RWPE2 (cell line): ENCODE measurements around the gene EBNA1BP2.

ENCODE experiments used
- ATAC-seq: fragments of 200-7000 bp; cut with Tn5 transposase; 3 replicates; pipeline ENCODE4 v1.9.1; 2021; ENCODE audit warnings: low read depth
- DNase-seq: peaks from one replicate; pipeline ENCODE4 v3.0.0-alpha.2; 2020; ENCODE audit warnings: low spot score
- H3K27ac ChIP-seq: fragments of 450-650 bp; 2 replicates; pipeline ENCODE4 v1.5.1; 2017; ENCODE audit warnings: mild to moderate bottlenecking; ENCODE audit not compliant: poor library complexity, severe bottlenecking
- H3K27me3 ChIP-seq: fragments of 250-450 bp; sonication (Bioruptor Pico); 2 replicates; pipeline ENCODE4 v1.5.1; 2021; ENCODE audit warnings: mild to moderate bottlenecking, moderate library complexity; ENCODE audit not compliant: insufficient read depth, poor library complexity, severe bottlenecking
- H3K36me3 ChIP-seq: fragments of 250-450 bp; sonication (Bioruptor Pico); 2 replicates; pipeline ENCODE4 v1.5.1; 2020; ENCODE audit warnings: low read depth, mild to moderate bottlenecking, moderate library complexity
- H3K4me1 ChIP-seq: fragments of 250-450 bp; sonication (Bioruptor Pico); 2 replicates; pipeline ENCODE4 v1.5.1; 2021; ENCODE audit warnings: mild to moderate bottlenecking, moderate library complexity; ENCODE audit not compliant: insufficient read depth, poor library complexity, severe bottlenecking
- H3K4me3 ChIP-seq: fragments of 250-450 bp; sonication (Bioruptor Pico); 2 replicates; pipeline ENCODE4 v1.5.1; 2021; ENCODE audit warnings: mild to moderate bottlenecking, moderate library complexity; ENCODE audit not compliant: severe bottlenecking
- H3K9me3 ChIP-seq: fragments of 250-450 bp; sonication (Bioruptor Pico); 2 replicates; pipeline ENCODE4 v1.5.1; 2021; ENCODE audit warnings: mild to moderate bottlenecking, moderate library complexity; ENCODE audit not compliant: severe bottlenecking
- TF ChIP-seq, protein P1 (sequence below): fragments of 450-650 bp; IDR thresholded peaks from one replicate; pipeline ENCODE4 v1.5.1; 2017; ENCODE audit warnings: mild to moderate bottlenecking, moderate library complexity; ENCODE audit not compliant: poor library complexity, severe bottlenecking

Gene EBNA1BP2

DNA sequence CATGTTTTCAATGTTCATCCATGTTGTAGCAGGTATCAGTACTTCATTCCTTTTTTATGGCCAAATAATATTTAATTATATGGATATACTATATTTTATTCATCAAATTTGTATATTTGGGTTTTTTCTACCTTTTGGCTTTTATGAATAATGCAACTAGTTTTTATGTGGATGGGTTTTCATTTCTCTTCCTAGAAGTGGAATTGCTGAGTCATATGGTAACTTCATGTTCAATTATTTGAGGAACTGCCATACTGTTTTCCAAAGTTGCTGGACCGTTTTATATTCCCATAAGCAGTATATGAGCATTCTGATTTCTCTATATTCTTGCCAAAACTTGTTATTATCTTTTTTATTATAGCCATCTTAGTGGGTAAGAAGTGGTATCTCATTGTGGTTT is 16.0 kb upstream of the EBNA1BP2 start:
- H3K9me3 ChIP-seq = no peaks in the 10 kb centered on the region
- no peaks in the 10 kb centered on the region for H3K36me3 ChIP-seq
- H3K27me3 ChIP-seq = no peaks in the 10 kb centered on the region
- TF ChIP-seq, protein P1, sequence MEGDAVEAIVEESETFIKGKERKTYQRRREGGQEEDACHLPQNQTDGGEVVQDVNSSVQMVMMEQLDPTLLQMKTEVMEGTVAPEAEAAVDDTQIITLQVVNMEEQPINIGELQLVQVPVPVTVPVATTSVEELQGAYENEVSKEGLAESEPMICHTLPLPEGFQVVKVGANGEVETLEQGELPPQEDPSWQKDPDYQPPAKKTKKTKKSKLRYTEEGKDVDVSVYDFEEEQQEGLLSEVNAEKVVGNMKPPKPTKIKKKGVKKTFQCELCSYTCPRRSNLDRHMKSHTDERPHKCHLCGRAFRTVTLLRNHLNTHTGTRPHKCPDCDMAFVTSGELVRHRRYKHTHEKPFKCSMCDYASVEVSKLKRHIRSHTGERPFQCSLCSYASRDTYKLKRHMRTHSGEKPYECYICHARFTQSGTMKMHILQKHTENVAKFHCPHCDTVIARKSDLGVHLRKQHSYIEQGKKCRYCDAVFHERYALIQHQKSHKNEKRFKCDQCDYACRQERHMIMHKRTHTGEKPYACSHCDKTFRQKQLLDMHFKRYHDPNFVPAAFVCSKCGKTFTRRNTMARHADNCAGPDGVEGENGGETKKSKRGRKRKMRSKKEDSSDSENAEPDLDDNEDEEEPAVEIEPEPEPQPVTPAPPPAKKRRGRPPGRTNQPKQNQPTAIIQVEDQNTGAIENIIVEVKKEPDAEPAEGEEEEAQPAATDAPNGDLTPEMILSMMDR = no peak
- no peak for ATAC-seq
- no peak overlapping the region for H3K4me3 ChIP-seq
- no peaks in the 10 kb centered on the region for H3K4me1 ChIP-seq
- no peak for DNase-seq
- no peak overlapping the region for H3K27ac ChIP-seq

DNA sequence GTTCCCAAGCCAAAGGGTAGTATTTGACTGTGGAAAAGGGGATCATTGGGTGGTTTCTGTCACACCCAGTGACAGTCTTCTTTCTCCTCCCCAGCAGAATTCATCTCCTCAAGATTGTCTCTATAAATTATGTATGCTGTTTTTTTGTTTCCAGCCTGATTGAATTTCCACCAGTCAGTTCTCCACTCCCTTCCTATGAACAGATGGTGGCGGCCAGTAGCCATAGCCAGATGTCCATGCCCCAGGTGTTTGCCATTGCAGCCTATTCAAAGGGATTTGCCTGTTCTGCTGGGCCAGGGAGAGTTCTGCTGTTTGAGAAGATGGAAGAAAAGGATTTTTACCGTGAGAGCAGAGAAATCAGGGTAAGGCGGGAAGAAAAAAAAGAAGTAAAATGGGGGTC is 12.9 kb upstream of the EBNA1BP2 start:
- Histone ChIP-seq H3K27me3 (no peaks in the 10 kb centered on the region), H3K9me3 (no peaks in the 10 kb centered on the region), H3K4me1 (no peaks in the 10 kb centered on the region), H3K4me3 (no peak overlapping the region), H3K36me3 (no peaks in the 10 kb centered on the region), H3K27ac (no peak overlapping the region)
- TF ChIP-seq, protein P1 = no peak
- DNase-seq (no peak), ATAC-seq (no peak)

DNA sequence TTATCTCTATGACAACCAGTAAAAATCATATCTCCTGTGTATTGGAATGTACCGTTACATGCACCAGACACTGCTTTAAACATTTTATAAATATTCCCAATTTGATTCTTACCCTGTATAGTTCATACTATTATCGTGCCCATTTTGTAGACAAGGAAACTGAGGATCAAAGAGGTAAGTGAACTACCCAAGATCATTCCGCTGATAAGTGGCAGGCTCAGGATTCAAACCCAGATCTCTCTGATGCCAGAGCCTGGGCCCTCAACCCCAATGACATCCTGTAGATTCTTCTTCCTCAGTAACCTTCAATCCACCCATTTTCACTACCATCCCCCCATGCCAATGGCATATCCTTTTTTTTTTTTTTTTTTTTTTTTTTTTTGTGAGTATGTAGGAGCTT is 12.3 kb upstream of the EBNA1BP2 start:
- no peak for ATAC-seq

DNA sequence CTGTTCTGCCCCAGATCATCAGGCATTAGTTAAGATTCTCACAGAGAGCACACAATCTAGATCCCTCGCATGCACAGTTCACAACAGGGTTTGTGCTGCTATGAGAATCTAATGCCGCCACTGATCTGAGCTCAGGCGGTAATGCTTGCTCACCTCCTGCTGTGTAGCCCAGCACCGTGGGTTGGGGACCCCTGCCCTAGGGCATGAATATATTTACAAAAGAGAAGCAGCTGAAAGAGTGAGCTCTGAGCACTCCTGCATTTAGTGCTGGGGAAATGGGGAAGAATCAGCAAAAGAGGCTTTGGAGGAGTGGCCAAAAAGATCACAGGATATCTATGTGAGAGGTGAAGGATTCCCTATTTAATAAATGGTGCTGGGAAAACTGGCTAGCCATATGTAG is 5.6 kb upstream of the EBNA1BP2 start:
- no peaks in the 10 kb centered on the region for H3K27me3 ChIP-seq

More for the DNA sequence above, 12.3 kb upstream of the EBNA1BP2 start:
- no peak for DNase-seq
- no peak overlapping the region for H3K4me3 ChIP-seq
- no peaks in the 10 kb centered on the region for H3K9me3 ChIP-seq
- H3K4me1 ChIP-seq = no peaks in the 10 kb centered on the region
- no peaks in the 10 kb centered on the region for H3K36me3 ChIP-seq
- TF ChIP-seq, protein P1 = no peak
- no peak overlapping the region for H3K27ac ChIP-seq
- no peaks in the 10 kb centered on the region for H3K27me3 ChIP-seq

DNA sequence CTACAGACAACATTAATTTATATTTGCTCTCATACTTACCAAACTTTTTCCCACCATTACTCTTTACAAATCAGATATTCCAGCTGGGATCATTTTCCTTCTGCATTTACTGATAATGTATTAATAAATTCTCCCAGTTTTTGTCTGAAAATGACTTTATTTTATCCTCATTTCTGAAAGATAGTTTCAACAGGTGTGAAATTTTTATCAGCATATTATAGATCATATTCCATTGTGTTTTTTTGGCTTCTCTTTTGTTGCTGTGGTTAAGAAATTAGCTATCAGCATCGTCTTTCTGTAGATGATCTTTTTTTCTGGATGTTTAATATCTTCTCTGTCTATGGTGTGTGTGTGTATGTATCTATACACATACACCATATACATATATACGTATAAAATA is 2.8 kb upstream of the EBNA1BP2 start:
- H3K27ac ChIP-seq = no peak overlapping the region
- no peak overlapping the region for H3K4me3 ChIP-seq
- H3K36me3 ChIP-seq = peaks cover 13% of the 10 kb centered on the region
- H3K9me3 ChIP-seq = no peaks in the 10 kb centered on the region
- TF ChIP-seq, protein P1 = no peak
- peaks cover 12% of the 10 kb centered on the region for H3K4me1 ChIP-seq
- no peaks in the 10 kb centered on the region for H3K27me3 ChIP-seq
- DNase-seq (no peak), ATAC-seq (no peak)

More for the DNA sequence above, 5.6 kb upstream of the EBNA1BP2 start:
- Histone ChIP-seq H3K27ac (no peak overlapping the region), H3K36me3 (no peaks in the 10 kb centered on the region), H3K4me1 (peaks cover 3% of the 10 kb centered on the region), H3K4me3 (no peak overlapping the region), H3K9me3 (no peaks in the 10 kb centered on the region)
- TF ChIP-seq, protein P1 = no peak
- no peak for DNase-seq
- no peak for ATAC-seq
